GM21825 (cell line): ENCODE measurements around the gene GET3.

ENCODE experiments used
- ATAC-seq: cut with Tn5 transposase; IDR thresholded peaks from one replicate; pipeline ENCODE4 v1.9.1; 2021; ENCODE audit warnings: mild to moderate bottlenecking, moderate library complexity; ENCODE audit not compliant: unreplicated experiment

GET3 gene

GRCh38 chr19:12750851-12751250, 13.6 kb downstream of the GET3 start:
- ATAC-seq: no peak

GRCh38 chr19:12751635-12752034, 14.3 kb downstream of the GET3 start, which contains the start of gene BEST2:
Gene BEST2 (plus strand): TSS chr19:12751791. CDS start chr19:12752593, 802 bp downstream.
- no peak for ATAC-seq

GRCh38 chr19:12752056-12752781, 14.9 kb downstream of the GET3 start:
- no peak for ATAC-seq

- no peak for ATAC-seq
Measured at GRCh38 chr19:12754465-12755196, 17.3 kb downstream of the GET3 start.

- no peak for ATAC-seq
Measured at GRCh38 chr19:12756150-12756883, 19.0 kb downstream of the GET3 start.

- no peak for ATAC-seq
Measured at GRCh38 chr19:12757544-12758274, 20.4 kb downstream of the GET3 start.

GRCh38 chr19:12759686-12760085, 22.4 kb downstream of the GET3 start:
- ATAC-seq: no peak

GRCh38 chr19:12763100-12763499, 25.8 kb downstream of the GET3 start:
- ATAC-seq: no peak

GRCh38 chr19:12764698-12765097, 27.4 kb downstream of the GET3 start:
- ATAC-seq: no peak

GRCh38 chr19:12766051-12766521, 28.8 kb downstream of the GET3 start:
- no peak for ATAC-seq

GRCh38 chr19:12767150-12767549, 29.9 kb downstream of the GET3 start:
- no peak for ATAC-seq

GRCh38 chr19:12767666-12768065, 30.4 kb downstream of the GET3 start:
- no peak for ATAC-seq

GRCh38 chr19:12769689-12770088, 32.4 kb downstream of the GET3 start:
- no peak for ATAC-seq

- no peak for ATAC-seq
Measured at GRCh38 chr19:12770922-12771321, 33.6 kb downstream of the GET3 start.

- ATAC-seq: no peak
Measured at GRCh38 chr19:12772323-12772722, 35.0 kb downstream of the GET3 start.

- no peak for ATAC-seq
Measured at GRCh38 chr19:12773571-12773970, 36.3 kb downstream of the GET3 start.

- no peak for ATAC-seq
Measured at GRCh38 chr19:12774588-12775555, 37.6 kb downstream of the GET3 start, which contains the start of gene HOOK2. Gene HOOK2 (minus strand): TSS chr19:12775552. CDS start chr19:12775449, 103 bp downstream.

- no peak for ATAC-seq
Measured at GRCh38 chr19:12777217-12778016, 40.1 kb downstream of the GET3 start.
